GM12864 (cell line): ENCODE data around the gene UBA1.

Experiments
- DNase-seq: peaks from one replicate; pipeline ENCODE4 v3.0.0-alpha.2; 2011; ENCODE audit warnings: low read depth
- H3K4me3 ChIP-seq: 2 replicates; pipeline ENCODE4 v1.5.1; 2011; ENCODE audit warnings: mild to moderate bottlenecking, low read depth, low read length, control low read depth
- CTCF ChIP-seq: IDR thresholded peaks from 2 replicates; pipeline ENCODE4 v1.5.1; 2011; ENCODE audit warnings: low read depth, mild to moderate bottlenecking, moderate library complexity, low read length, control low read depth, inconsistent platforms; ENCODE audit errors: missing control alignments

UBA1 gene

GRCh38 chrX:47224266-47224895 lies 30.8 kb downstream of the UBA1 start:
- no peak for TF ChIP-seq CTCF
- no peak for DNase-seq
- no peak overlapping the region for H3K4me3 ChIP-seq

- no peak for DNase-seq
- no peak overlapping the region for H3K4me3 ChIP-seq
- TF ChIP-seq CTCF = no peak
Measured at GRCh38 chrX:47224896-47225290, 31.3 kb downstream of the UBA1 start.

- no peak for DNase-seq
- TF ChIP-seq CTCF = no peak
- H3K4me3 ChIP-seq = no peak overlapping the region
Measured at GRCh38 chrX:47226071-47226470, 32.4 kb downstream of the UBA1 start.

GRCh38 chrX:47226531-47227333 lies 33.1 kb downstream of the UBA1 start:
- TF ChIP-seq CTCF = no peak
- no peak for DNase-seq

GRCh38 chrX:47227334-47227583 lies 33.6 kb downstream of the UBA1 start:
- no peak for TF ChIP-seq CTCF
- no peak for DNase-seq
- no peak overlapping the region for H3K4me3 ChIP-seq

More at GRCh38 chrX:47226531-47227333, 33.1 kb downstream of the UBA1 start:
- H3K4me3 ChIP-seq = no peak overlapping the region

GRCh38 chrX:47228550-47229270 lies 35.1 kb downstream of the UBA1 start:
- H3K4me3 ChIP-seq = no peak overlapping the region
- no peak for TF ChIP-seq CTCF
- DNase-seq = no peak
